SK-N-SH treated with all-trans-retinoic acid at 6 μM for 48 hours (cell line): Measurements from ENCODE around the gene SH3TC2.

ENCODE experiments used
- ARNTL ChIP-seq: fragments of 450-650 bp; formaldehyde crosslinking; IDR thresholded peaks from 2 replicates; pipeline ENCODE4 v1.5.0; 2020; ENCODE audit warnings: low read depth, mild to moderate bottlenecking, moderate library complexity, borderline replicate concordance
- CREB5 ChIP-seq: fragments of 250-450 bp; sonication (Bioruptor Pico); IDR thresholded peaks from 2 replicates; pipeline ENCODE4 v1.5.1; 2020; ENCODE audit warnings: low read depth, mild to moderate bottlenecking, moderate library complexity
- CSDC2 ChIP-seq: fragments of 250-450 bp; sonication (Bioruptor Pico); IDR thresholded peaks from 2 replicates; pipeline ENCODE4 v1.5.0; 2020; ENCODE audit warnings: mild to moderate bottlenecking, moderate library complexity
- OSR1 ChIP-seq: fragments of 250-450 bp; sonication (Bioruptor Pico); IDR thresholded peaks from 2 replicates; pipeline ENCODE4 v1.8.0; 2022; ENCODE audit warnings: moderate library complexity, mild to moderate bottlenecking, inconsistent platforms
- PATZ1 ChIP-seq: fragments of 250-450 bp; sonication (Bioruptor Pico); IDR thresholded peaks from 2 replicates; pipeline ENCODE4 v1.8.0; 2020; ENCODE audit warnings: mild to moderate bottlenecking, moderate library complexity, borderline replicate concordance
- POU6F1 ChIP-seq: fragments of 250-450 bp; sonication (Bioruptor Pico); IDR thresholded peaks from 2 replicates; pipeline ENCODE4 v1.8.0; 2021; ENCODE audit warnings: low read depth, mild to moderate bottlenecking, moderate library complexity, borderline replicate concordance
- RARB ChIP-seq: fragments of 250-450 bp; sonication (Bioruptor Pico); IDR thresholded peaks from 2 replicates; pipeline ENCODE4 v1.8.0; 2021; ENCODE audit warnings: mild to moderate bottlenecking, moderate library complexity
- TCF4 ChIP-seq: fragments of 250-450 bp; sonication (Bioruptor Pico); IDR thresholded peaks from 2 replicates; pipeline ENCODE4 v1.8.0; 2021; ENCODE audit warnings: mild to moderate bottlenecking, moderate library complexity, borderline replicate concordance
- ZC3H10 ChIP-seq: fragments of 250-450 bp; sonication (Bioruptor Pico); IDR thresholded peaks from 2 replicates; pipeline ENCODE4 v1.5.1; 2021; ENCODE audit warnings: mild to moderate bottlenecking, moderate library complexity
- ZFP3 ChIP-seq: fragments of 250-450 bp; sonication (Bioruptor Pico); IDR thresholded peaks from 2 replicates; pipeline ENCODE4 v1.5.0; 2020; ENCODE audit warnings: mild to moderate bottlenecking, moderate library complexity
- ZFP30 ChIP-seq: fragments of 450-650 bp; formaldehyde crosslinking; IDR thresholded peaks from 2 replicates; pipeline ENCODE4 v1.5.0; 2022; ENCODE audit warnings: mild to moderate bottlenecking, moderate library complexity
- ZNF565 ChIP-seq: fragments of 450-650 bp; formaldehyde crosslinking; conservative IDR thresholded peaks from 2 replicates; pipeline ENCODE4 v1.5.0; 2020; ENCODE audit warnings: low read depth, mild to moderate bottlenecking, moderate library complexity
- TF ChIP-seq, protein P1 (sequence below): fragments of 250-450 bp; sonication (Bioruptor Pico); IDR thresholded peaks from 2 replicates; pipeline ENCODE4 v1.5.0; 2020; ENCODE audit warnings: mild to moderate bottlenecking, moderate library complexity

GRCh38 chr5:149093625-149094024 lies 30.8 kb upstream of the SH3TC2 start:
- TF ChIP-seq ZFP30 (CRISPR knock-in tag) (no peak), ZFP3 (no peak), CSDC2 (CRISPR knock-in tag) (no peak), CREB5 (no peak), ZC3H10 (CRISPR knock-in tag) (no peak), PATZ1 (no peak), TCF4 (CRISPR knock-in tag) (no peak), OSR1 (CRISPR knock-in tag) (no peak), POU6F1 (CRISPR knock-in tag) (no peak), ARNTL (CRISPR knock-in tag) (no peak), ZNF565 (CRISPR knock-in tag) (no peak), RARB (no peak)
- TF ChIP-seq, protein P1, sequence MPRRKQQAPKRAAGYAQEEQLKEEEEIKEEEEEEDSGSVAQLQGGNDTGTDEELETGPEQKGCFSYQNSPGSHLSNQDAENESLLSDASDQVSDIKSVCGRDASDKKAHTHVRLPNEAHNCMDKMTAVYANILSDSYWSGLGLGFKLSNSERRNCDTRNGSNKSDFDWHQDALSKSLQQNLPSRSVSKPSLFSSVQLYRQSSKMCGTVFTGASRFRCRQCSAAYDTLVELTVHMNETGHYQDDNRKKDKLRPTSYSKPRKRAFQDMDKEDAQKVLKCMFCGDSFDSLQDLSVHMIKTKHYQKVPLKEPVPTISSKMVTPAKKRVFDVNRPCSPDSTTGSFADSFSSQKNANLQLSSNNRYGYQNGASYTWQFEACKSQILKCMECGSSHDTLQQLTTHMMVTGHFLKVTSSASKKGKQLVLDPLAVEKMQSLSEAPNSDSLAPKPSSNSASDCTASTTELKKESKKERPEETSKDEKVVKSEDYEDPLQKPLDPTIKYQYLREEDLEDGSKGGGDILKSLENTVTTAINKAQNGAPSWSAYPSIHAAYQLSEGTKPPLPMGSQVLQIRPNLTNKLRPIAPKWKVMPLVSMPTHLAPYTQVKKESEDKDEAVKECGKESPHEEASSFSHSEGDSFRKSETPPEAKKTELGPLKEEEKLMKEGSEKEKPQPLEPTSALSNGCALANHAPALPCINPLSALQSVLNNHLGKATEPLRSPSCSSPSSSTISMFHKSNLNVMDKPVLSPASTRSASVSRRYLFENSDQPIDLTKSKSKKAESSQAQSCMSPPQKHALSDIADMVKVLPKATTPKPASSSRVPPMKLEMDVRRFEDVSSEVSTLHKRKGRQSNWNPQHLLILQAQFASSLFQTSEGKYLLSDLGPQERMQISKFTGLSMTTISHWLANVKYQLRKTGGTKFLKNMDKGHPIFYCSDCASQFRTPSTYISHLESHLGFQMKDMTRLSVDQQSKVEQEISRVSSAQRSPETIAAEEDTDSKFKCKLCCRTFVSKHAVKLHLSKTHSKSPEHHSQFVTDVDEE (CRISPR knock-in tag): no peak
